Ascending aorta (tissue), 2 donors: ENCODE data around the gene AAK1. TPM values are rescaled to one million over a fixed set of nuclear protein-coding genes. Genes with fewer than 3 reads are reported as not detected.
A peak's percentile ranks its signal among the peaks of the same experiment; 100 is the strongest.

Source experiments
- DNase-seq, 2 donors: peaks; one replicate each; pipeline ENCODE4 v3.0.0-alpha.2; 2019; ENCODE audit warnings: low spot score in 2 of 2
- H3K27ac ChIP-seq, 2 donors: fragments of 200-600 bp; sonication (generic); one replicate each; pipeline ENCODE4 v1.5.1; 2016 to 2017; ENCODE audit warnings: mild to moderate bottlenecking in 1 of 2
- H3K27me3 ChIP-seq: fragments of 200-600 bp; sonication (generic); one replicate; pipeline ENCODE4 v1.5.1; 2017
- H3K36me3 ChIP-seq, 2 donors: fragments of 200-600 bp; sonication (generic); one replicate each; pipeline ENCODE4 v1.5.1; 2016
- H3K4me1 ChIP-seq, 2 donors: fragments of 200-600 bp; sonication (generic); one replicate each; pipeline ENCODE4 v1.5.1; 2016 to 2017; ENCODE audit warnings: mild to moderate bottlenecking in 1 of 2
- H3K4me3 ChIP-seq, 2 donors: fragments of 200-600 bp; sonication (generic); one replicate each; pipeline ENCODE4 v1.5.1; 2016 to 2017; ENCODE audit warnings: mild to moderate bottlenecking in 1 of 2
- H3K9me3 ChIP-seq, 2 donors: fragments of 200-600 bp; sonication (generic); one replicate each; pipeline ENCODE4 v1.5.1; 2016
- CTCF ChIP-seq, 3 experiments: fragments of 200-600 bp in 2 of 3; fragments of 450-650 bp in 1 of 3; sonication (generic) in 2 of 3; IDR thresholded peaks; one replicate each; pipeline ENCODE4 v1.5.1; 2016 to 2019; ENCODE audit warnings: antibody characterized with exemption in 3 of 3, mild to moderate bottlenecking in 1 of 3, moderate library complexity in 1 of 3
- intact Hi-C: fragments of 100-400 bp; cut with DNase I; formaldehyde crosslinking; loops from one replicate; pipeline ENCODE4 v1.15.1; 2023
- total RNA-seq: library from RNA; depleted of rRNA; stranded (reverse); fragments of >200 nt; gene quantifications from one replicate; pipeline ENCODE4 v1.1.0, GENCODE V29; 2016

Gene AAK1
- total RNA-seq, 1 donor from 2014 or later: 53.4 TPM

- H3K36me3 ChIP-seq: no peaks in the 10 kb centered on the region
- no peak for TF ChIP-seq CTCF (IDR thresholded peaks at IDR 0.05)
- intact Hi-C loops: loop anchor here (2.0 to 5.0 kb wide), 5 partner anchors 42 to 1487 kb away; partner anchors contain the start of genes GFPT1, GMCL1, NFU1 and PNO1
- DNase-seq: no peak
- peaks cover 9 to 23% of the 10 kb centered on the region in 2 donors for H3K4me1 ChIP-seq
- H3K27ac ChIP-seq: peak overlapping the region; percentile 95
- H3K4me3 ChIP-seq: peak overlapping the region; percentile 89 to 97
- no peaks in the 10 kb centered on the region for H3K9me3 ChIP-seq
- no peaks in the 10 kb centered on the region for H3K27me3 ChIP-seq
These were observed 1.0 kb upstream of the AAK1 start for GRCh38 chr2:69644506-69644979.

- no peaks in the 10 kb centered on the region for H3K36me3 ChIP-seq
- peak in 1 of 3 experiments; percentile 5 for TF ChIP-seq CTCF (IDR thresholded peaks at IDR 0.05)
- DNase-seq: peak; percentile 28 to 80
- peak overlapping the region; percentile 89 to 97 for H3K4me3 ChIP-seq
- peaks cover 9 to 31% of the 10 kb centered on the region in 2 donors for H3K4me1 ChIP-seq
- no peaks in the 10 kb centered on the region for H3K27me3 ChIP-seq
- H3K27ac ChIP-seq: peak overlapping the region; percentile 95
- intact Hi-C loops: loop anchor here (2.0 to 5.0 kb wide), 4 partner anchors 41 to 1486 kb away; partner anchors contain the start of genes GFPT1 and PNO1
- no peaks in the 10 kb centered on the region for H3K9me3 ChIP-seq
These were observed 584 bp downstream of the AAK1 start for GRCh38 chr2:69642709-69643601.

- Histone ChIP-seq H3K9me3 (no peaks in the 10 kb centered on the region), H3K27me3 (no peaks in the 10 kb centered on the region), H3K27ac (peak overlapping the region in 1 of 2 donors; percentile 51), H3K36me3 (no peaks in the 10 kb centered on the region), H3K4me3 (peak overlapping the region; percentile 89 to 97), H3K4me1 (peaks cover 9 to 33% of the 10 kb centered on the region in 2 donors)
- intact Hi-C loops: loop anchor here (2.0 to 5.0 kb wide), 4 partner anchors 40 to 1485 kb away; partner anchors contain the start of genes GFPT1 and PNO1
- DNase-seq: no peak
- TF ChIP-seq CTCF (IDR thresholded peaks at IDR 0.05): no peak
These were observed 1.4 kb downstream of the AAK1 start for GRCh38 chr2:69641887-69642708.

- intact Hi-C loops: loop anchor here (5.0 kb wide), 3 partner anchors 39 to 1484 kb away; partner anchors contain the start of genes GFPT1 and PNO1
- Histone ChIP-seq H3K27me3 (no peaks in the 10 kb centered on the region), H3K36me3 (no peaks in the 10 kb centered on the region), H3K27ac (no peak overlapping the region), H3K4me1 (peaks cover 9 to 33% of the 10 kb centered on the region in 2 donors), H3K9me3 (no peaks in the 10 kb centered on the region), H3K4me3 (peak overlapping the region; percentile 89 to 97)
- DNase-seq: no peak
- TF ChIP-seq CTCF (IDR thresholded peaks at IDR 0.05): no peak
These were observed 2.1 kb downstream of the AAK1 start for GRCh38 chr2:69641471-69641870.

GRCh38 chr2:69639266-69639665, 4.3 kb downstream of the AAK1 start:
- H3K27ac ChIP-seq: no peak overlapping the region
- TF ChIP-seq CTCF (IDR thresholded peaks at IDR 0.05): no peak
- intact Hi-C loops: no loop called here
- no peaks in the 10 kb centered on the region for H3K9me3 ChIP-seq
- no peak for DNase-seq
- no peaks in the 10 kb centered on the region for H3K36me3 ChIP-seq
- no peaks in the 10 kb centered on the region for H3K27me3 ChIP-seq
- H3K4me1 ChIP-seq: peaks cover 9 to 21% of the 10 kb centered on the region in 2 donors
- H3K4me3 ChIP-seq: no peak overlapping the region
